Smooth muscle cell (in vitro differentiated cells): Measurements from ENCODE around the gene MEF2C. TPM values are rescaled to one million over a fixed set of nuclear protein-coding genes. Genes with fewer than 3 reads are reported as not detected.

Source experiments
- DNase-seq: peaks from one replicate; lab custom pipeline; 2025; ENCODE audit not compliant: unreplicated experiment; lab: John Stamatoyannopoulos, UW
- H2AFZ ChIP-seq: fragments of 200-600 bp; sonication (generic); 2 replicates; pipeline ENCODE4 v1.6.0; 2016; ENCODE audit warnings: antibody characterized with exemption, low read depth, mild to moderate bottlenecking
- H3F3A ChIP-seq: fragments of 200-600 bp; sonication (generic); 2 replicates; pipeline ENCODE4 v1.6.0; 2017; ENCODE audit warnings: antibody characterized with exemption, low read depth
- H3K27ac ChIP-seq: fragments of 200-600 bp; sonication (generic); 2 replicates; pipeline ENCODE4 v1.5.1; 2016; ENCODE audit warnings: low read depth, mild to moderate bottlenecking
- H3K27me3 ChIP-seq: fragments of 200-600 bp; sonication (generic); 2 replicates; pipeline ENCODE4 v1.6.1; 2016; ENCODE audit warnings: low read depth, mild to moderate bottlenecking
- H3K36me3 ChIP-seq: fragments of 200-600 bp; sonication (generic); 2 replicates; pipeline ENCODE4 v1.5.1; 2016; ENCODE audit warnings: low read depth
- H3K4me1 ChIP-seq: fragments of 200-600 bp; sonication (generic); 2 replicates; pipeline ENCODE4 v1.5.1; 2016; ENCODE audit warnings: low read depth
- H3K4me2 ChIP-seq: fragments of 200-600 bp; sonication (generic); 2 replicates; pipeline ENCODE4 v1.6.0; 2016; ENCODE audit warnings: mild to moderate bottlenecking
- H3K4me3 ChIP-seq: fragments of 200-600 bp; sonication (generic); 2 replicates; pipeline ENCODE4 v1.5.1; 2016; ENCODE audit warnings: mild to moderate bottlenecking
- H3K79me2 ChIP-seq: fragments of 200-600 bp; sonication (generic); 2 replicates; pipeline ENCODE4 v1.6.0; 2016; ENCODE audit warnings: low read depth, mild to moderate bottlenecking
- H3K9ac ChIP-seq: fragments of 200-600 bp; sonication (generic); 2 replicates; pipeline ENCODE4 v1.6.0; 2016; ENCODE audit warnings: low read depth
- H3K9me3 ChIP-seq: fragments of 200-600 bp; sonication (generic); replicated peaks from 2 replicates; pipeline ENCODE4 v1.5.1; 2016; ENCODE audit warnings: low read depth
- H4K20me1 ChIP-seq: fragments of 200-600 bp; sonication (generic); 2 replicates; pipeline ENCODE4 v1.6.0; 2016; ENCODE audit warnings: low read depth
- WGBS: methylation state at CpG from one replicate; pipeline ENCODE4 v1.1.7; 2016; ENCODE audit warnings: low lambda C conversion rate; 5-methylcytosine and 5-hydroxymethylcytosine counted together
- polyA plus RNA-seq: library from polyadenylated mRNA; unstranded; fragments of >200 nt; fragmentation: Nextera tagmentation; extraction: Ambion mirVana; gene quantifications from 2 replicates; pipeline ENCODE4 v1.2.1, GENCODE V29; 2016
- total RNA-seq: library from RNA; depleted of rRNA; stranded (reverse); fragments of >200 nt; gene quantifications from 2 replicates; pipeline ENCODE4 v1.2.3, GENCODE V29; 2014
- TF ChIP-seq, protein P1 (sequence below): fragments of 200-600 bp; sonication (generic); IDR thresholded peaks from 2 replicates; pipeline ENCODE4 v1.5.1; 2017; ENCODE audit warnings: borderline replicate concordance, mild to moderate bottlenecking, antibody characterized with exemption; ENCODE audit not compliant: insufficient read depth, poor library complexity, severe bottlenecking

The MEF2C gene
- total and polyA plus RNA-seq, 2 experiments from 2014 or later, result 11.4 to 14.0 TPM

GRCh38 chr5:88882276-88883038 lies 527 bp downstream of the MEF2C start:
- Histone ChIP-seq H4K20me1 (no peaks in the 10 kb centered on the region), H3K27ac (peak overlapping the region; percentile 8), H3K4me3 (peak overlapping the region; percentile 79), H3K9me3 (no peaks in the 10 kb centered on the region), H3K79me2 (no peaks in the 10 kb centered on the region), H3K4me1 (no peaks in the 10 kb centered on the region), H3K4me2 (peak overlapping the region; percentile 94), H2AFZ (peak overlapping the region; percentile 74), H3F3A (no peaks in the 10 kb centered on the region), H3K9ac (peak overlapping the region; percentile 53), H3K36me3 (no peaks in the 10 kb centered on the region), H3K27me3 (no peaks in the 10 kb centered on the region)
- DNase-seq, result no peak
- WGBS, result 29% methylated on average over 15 of the region's 15 CpGs
- TF ChIP-seq, protein P1, sequence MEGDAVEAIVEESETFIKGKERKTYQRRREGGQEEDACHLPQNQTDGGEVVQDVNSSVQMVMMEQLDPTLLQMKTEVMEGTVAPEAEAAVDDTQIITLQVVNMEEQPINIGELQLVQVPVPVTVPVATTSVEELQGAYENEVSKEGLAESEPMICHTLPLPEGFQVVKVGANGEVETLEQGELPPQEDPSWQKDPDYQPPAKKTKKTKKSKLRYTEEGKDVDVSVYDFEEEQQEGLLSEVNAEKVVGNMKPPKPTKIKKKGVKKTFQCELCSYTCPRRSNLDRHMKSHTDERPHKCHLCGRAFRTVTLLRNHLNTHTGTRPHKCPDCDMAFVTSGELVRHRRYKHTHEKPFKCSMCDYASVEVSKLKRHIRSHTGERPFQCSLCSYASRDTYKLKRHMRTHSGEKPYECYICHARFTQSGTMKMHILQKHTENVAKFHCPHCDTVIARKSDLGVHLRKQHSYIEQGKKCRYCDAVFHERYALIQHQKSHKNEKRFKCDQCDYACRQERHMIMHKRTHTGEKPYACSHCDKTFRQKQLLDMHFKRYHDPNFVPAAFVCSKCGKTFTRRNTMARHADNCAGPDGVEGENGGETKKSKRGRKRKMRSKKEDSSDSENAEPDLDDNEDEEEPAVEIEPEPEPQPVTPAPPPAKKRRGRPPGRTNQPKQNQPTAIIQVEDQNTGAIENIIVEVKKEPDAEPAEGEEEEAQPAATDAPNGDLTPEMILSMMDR, result no peak

DNA sequence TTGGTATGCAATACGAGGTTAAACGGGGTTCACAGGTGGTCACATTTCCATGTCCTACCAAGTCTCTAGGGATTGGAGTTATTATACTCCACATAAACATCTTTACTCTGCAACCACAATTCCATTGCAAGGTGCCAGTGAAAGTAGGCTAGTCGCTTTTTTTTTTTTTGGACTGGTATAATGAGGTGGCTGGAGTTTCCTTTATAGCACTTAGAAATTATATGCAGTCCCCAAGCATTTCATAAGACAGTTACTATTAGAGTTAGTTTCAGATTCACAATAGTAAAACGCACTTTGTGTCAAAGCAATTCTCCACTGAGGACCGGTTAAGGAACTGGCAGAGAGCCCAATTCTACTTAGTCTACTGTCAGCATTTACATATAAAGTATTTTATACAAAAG lies 1.4 kb downstream of the MEF2C start:
- no peak overlapping the region for H3K27ac ChIP-seq
- H3K27me3 ChIP-seq, result no peaks in the 10 kb centered on the region
- H3K9ac ChIP-seq, result no peak overlapping the region
- H2AFZ ChIP-seq, result no peak overlapping the region
- H3F3A ChIP-seq, result no peaks in the 10 kb centered on the region
- no peaks in the 10 kb centered on the region for H3K79me2 ChIP-seq
- no peak for DNase-seq
- peak overlapping the region; percentile 94 for H3K4me2 ChIP-seq
- WGBS, result 84% methylated on average over 5 of the region's 5 CpGs
- no peaks in the 10 kb centered on the region for H3K4me1 ChIP-seq
- TF ChIP-seq, protein P1, result no peak
- H3K4me3 ChIP-seq, result peak overlapping the region; percentile 79
- no peaks in the 10 kb centered on the region for H3K36me3 ChIP-seq
- no peaks in the 10 kb centered on the region for H3K9me3 ChIP-seq
- H4K20me1 ChIP-seq, result no peaks in the 10 kb centered on the region

DNA sequence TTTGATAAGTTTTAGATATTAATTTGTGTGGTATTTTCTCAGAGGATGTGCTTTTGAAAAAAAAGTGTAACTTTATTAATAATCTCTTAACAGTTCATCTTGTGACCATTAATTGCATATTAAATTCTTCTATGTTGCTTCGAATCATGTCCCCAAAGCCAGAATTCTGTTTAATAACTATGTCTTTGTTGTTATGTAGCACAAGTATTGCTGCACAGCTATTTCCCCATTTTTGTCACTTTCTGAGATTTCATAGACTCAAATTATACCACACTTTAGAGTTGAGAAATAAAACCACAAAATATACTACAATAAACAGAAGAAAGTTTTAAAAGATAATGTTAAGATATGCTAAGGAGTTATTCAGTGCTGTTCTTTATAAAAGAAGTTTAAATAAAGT lies 2.8 kb downstream of the MEF2C start:
- Histone ChIP-seq H3K9ac (no peak overlapping the region), H3F3A (no peaks in the 10 kb centered on the region), H4K20me1 (no peaks in the 10 kb centered on the region), H3K4me3 (no peak overlapping the region), H3K36me3 (no peaks in the 10 kb centered on the region), H3K27me3 (no peaks in the 10 kb centered on the region), H3K27ac (no peak overlapping the region), H3K4me2 (no peak overlapping the region), H3K79me2 (no peaks in the 10 kb centered on the region), H3K4me1 (no peaks in the 10 kb centered on the region), H2AFZ (no peak overlapping the region), H3K9me3 (no peaks in the 10 kb centered on the region)
- WGBS, result 100% methylated on average over 1 of the region's 1 CpG
- TF ChIP-seq, protein P1, result no peak
- no peak for DNase-seq

- DNase-seq, result no peak
- no peaks in the 10 kb centered on the region for H3K9me3 ChIP-seq
- no peaks in the 10 kb centered on the region for H3F3A ChIP-seq
- H3K36me3 ChIP-seq, result no peaks in the 10 kb centered on the region
- H3K79me2 ChIP-seq, result no peaks in the 10 kb centered on the region
- H3K4me2 ChIP-seq, result no peak overlapping the region
- H3K27me3 ChIP-seq, result no peaks in the 10 kb centered on the region
- H3K9ac ChIP-seq, result no peak overlapping the region
- no peaks in the 10 kb centered on the region for H4K20me1 ChIP-seq
- no peak overlapping the region for H2AFZ ChIP-seq
- TF ChIP-seq, protein P1, result no peak
- WGBS, result 74% methylated on average over 5 of the region's 5 CpGs
- H3K4me1 ChIP-seq, result no peaks in the 10 kb centered on the region
- H3K27ac ChIP-seq, result no peak overlapping the region
- no peak overlapping the region for H3K4me3 ChIP-seq
Observed at GRCh38 chr5:88879724-88880123, 3.3 kb downstream of the MEF2C start.
